ENCODE measurements around the gene KCNT1. TPM values are rescaled to one million over a fixed set of nuclear protein-coding genes. Genes with fewer than 3 reads are reported as not detected.

KCNT1 gene
- polyA plus RNA-seq, 2 of the 4 experiments (the other 2 are of a cell fraction) = not detected

DNA sequence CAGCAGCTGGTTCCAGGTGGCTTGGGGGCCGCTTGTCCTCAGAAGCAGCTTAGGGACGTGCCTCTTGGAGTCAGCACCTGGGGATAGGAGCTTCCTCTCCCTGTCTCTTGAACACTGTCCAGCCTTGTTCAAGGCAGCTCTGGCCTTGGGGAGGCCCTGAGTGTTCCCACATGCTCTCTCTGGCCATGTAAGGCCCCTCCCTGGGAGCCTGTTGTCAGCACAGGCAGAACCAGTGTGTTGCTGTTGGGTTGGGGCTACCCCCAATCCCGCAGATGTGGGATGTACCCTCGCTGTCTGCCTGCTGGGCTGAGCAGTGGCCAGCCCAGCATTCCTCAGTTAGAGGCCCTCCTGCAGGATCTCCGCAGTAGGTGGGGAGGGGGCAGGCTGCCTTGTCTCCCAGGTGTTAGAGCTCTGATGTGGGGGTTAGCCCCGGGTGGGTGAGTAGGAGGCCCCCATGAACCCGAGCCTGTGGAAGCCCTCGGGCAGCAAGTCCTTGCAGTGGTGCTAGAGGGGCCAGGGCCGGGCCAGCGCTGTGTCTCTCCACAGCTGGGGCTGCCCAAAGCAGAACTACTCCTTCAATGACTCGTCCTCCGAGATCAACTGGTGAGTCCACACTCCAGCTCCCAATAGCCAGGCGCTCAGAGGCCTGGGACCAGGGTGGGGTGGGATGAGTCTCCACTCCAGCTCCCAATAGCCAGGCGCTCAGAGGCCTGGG, 51.6 kb downstream of the KCNT1 start:
- 16% methylated on average over 9 of the region's 14 CpGs for WGBS (ENCODE audit: missing lambda C conversion rate)
- ATAC-seq = 0 out of 6 replicates have a peak, but pooled peaks of 1 of the 2 experiments have one; percentile 8
- DNase-seq (ENCODE audit: low read depth in 1 of 2, low spot score in 1 of 2) = no peak
- Histone ChIP-seq H3K4me2 (no peak overlapping the region), H3K9me3 (no peaks in the 10 kb centered on the region), H3K4me1 (no peaks in the 10 kb centered on the region), H3K4me3 (no peak overlapping the region), H3K27ac (no peak overlapping the region)
- ChIA-PET CTCF (interaction anchor here (0.6 to 1.1 kb wide), 2 partner anchors 24 to 66 kb away, joined by 3 to 6 read pairs; no protein-coding TSS in a partner anchor), POLR2A (interaction anchor here (0.6 kb wide), 2 partner anchors 22 to 132 kb away, joined by 3 read pairs; no protein-coding TSS in a partner anchor)
- no peak for TF ChIP-seq FOSL2 (IDR thresholded peaks at IDR 0.05)
- TF ChIP-seq FOSL2 (CRISPR knock-in tag; IDR thresholded peaks at IDR 0.05) = no peak
- TF ChIP-seq, protein P1, sequence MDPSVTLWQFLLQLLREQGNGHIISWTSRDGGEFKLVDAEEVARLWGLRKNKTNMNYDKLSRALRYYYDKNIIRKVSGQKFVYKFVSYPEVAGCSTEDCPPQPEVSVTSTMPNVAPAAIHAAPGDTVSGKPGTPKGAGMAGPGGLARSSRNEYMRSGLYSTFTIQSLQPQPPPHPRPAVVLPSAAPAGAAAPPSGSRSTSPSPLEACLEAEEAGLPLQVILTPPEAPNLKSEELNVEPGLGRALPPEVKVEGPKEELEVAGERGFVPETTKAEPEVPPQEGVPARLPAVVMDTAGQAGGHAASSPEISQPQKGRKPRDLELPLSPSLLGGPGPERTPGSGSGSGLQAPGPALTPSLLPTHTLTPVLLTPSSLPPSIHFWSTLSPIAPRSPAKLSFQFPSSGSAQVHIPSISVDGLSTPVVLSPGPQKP (IDR thresholded peaks at IDR 0.05; ENCODE audit: low read depth, low read length) = no peak
- no peak for FAIRE-seq

- 48% methylated on average over 6 of the region's 10 CpGs for WGBS (ENCODE audit: missing lambda C conversion rate)
- ChIA-PET POLR2A (no interaction called here), CTCF (no interaction called here)
- ATAC-seq = no peak
- Histone ChIP-seq H3K4me2 (no peak overlapping the region), H3K4me1 (no peaks in the 10 kb centered on the region), H3K4me3 (no peak overlapping the region), H3K9me3 (no peaks in the 10 kb centered on the region), H3K27ac (no peak overlapping the region)
- DNase-seq (ENCODE audit: low read depth in 1 of 2, low spot score in 1 of 2) = no peak
- FAIRE-seq = no peak
- no peak for TF ChIP-seq MYC (IDR thresholded peaks at IDR 0.05; ENCODE audit: borderline replicate concordance, low read length)
- no peak for TF ChIP-seq MAFK (IDR thresholded peaks at IDR 0.05; ENCODE audit: partially characterized antibody)
- TF ChIP-seq CBX2 (IDR thresholded peaks at IDR 0.05; ENCODE audit: borderline replicate concordance, low read depth) = no peak
- no peak for TF ChIP-seq TFCP2L1 (CRISPR knock-in tag; IDR thresholded peaks at IDR 0.05)
- no peak for TF ChIP-seq RARB (CRISPR knock-in tag; IDR thresholded peaks at IDR 0.05)
- TF ChIP-seq EHF (CRISPR knock-in tag; IDR thresholded peaks at IDR 0.05) = no peak
- TF ChIP-seq SREBF2 (IDR thresholded peaks at IDR 0.05) = no peak
- no peak for TF ChIP-seq FOSL2 (IDR thresholded peaks at IDR 0.05)
- TF ChIP-seq FOSL2 (CRISPR knock-in tag; IDR thresholded peaks at IDR 0.05) = no peak
- no peak for TF ChIP-seq ZFP36 (IDR thresholded peaks at IDR 0.05; ENCODE audit: borderline replicate concordance, partially characterized antibody)
- TF ChIP-seq RNF2 (IDR thresholded peaks at IDR 0.05; ENCODE audit: borderline replicate concordance, low read depth) = no peak
- no peak for TF ChIP-seq EHMT2 (IDR thresholded peaks at IDR 0.05; ENCODE audit: low read depth)
- TF ChIP-seq MAZ (IDR thresholded peaks at IDR 0.05; ENCODE audit: borderline replicate concordance, low read depth, low read length) = no peak
- no peak for TF ChIP-seq SMC3 (IDR thresholded peaks at IDR 0.05)
- TF ChIP-seq, protein P2, sequence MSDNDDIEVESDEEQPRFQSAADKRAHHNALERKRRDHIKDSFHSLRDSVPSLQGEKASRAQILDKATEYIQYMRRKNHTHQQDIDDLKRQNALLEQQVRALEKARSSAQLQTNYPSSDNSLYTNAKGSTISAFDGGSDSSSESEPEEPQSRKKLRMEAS (IDR thresholded peaks at IDR 0.05) = no peak
- TF ChIP-seq NFE2L2 (conservative IDR thresholded peaks at IDR 0.05; ENCODE audit: low read length) = no peak
These were observed 54.6 kb downstream of the KCNT1 start for GRCh38 chr9:135756576-135756975.

DNA sequence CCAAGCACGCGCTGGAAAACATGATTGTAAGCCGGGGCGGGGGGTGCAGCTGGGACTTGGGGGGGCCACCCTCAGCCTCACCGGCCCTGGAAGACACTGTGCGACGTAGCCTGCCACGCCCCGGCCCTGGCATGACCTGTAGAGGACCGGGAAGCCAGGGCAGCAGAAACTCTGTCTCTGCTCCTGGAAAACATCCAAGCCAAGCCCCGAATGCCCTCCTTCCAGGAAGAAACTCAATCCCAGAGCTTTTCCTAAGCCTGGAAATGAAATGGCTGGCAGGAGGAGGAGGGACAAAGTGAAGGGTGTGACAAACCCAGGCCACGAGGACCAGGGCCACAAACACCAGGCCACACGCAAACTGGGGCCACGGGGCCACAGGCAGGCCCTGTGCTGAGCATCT, 55.4 kb downstream of the KCNT1 start:
- TF ChIP-seq HOXB5 (CRISPR knock-in tag; IDR thresholded peaks at IDR 0.05) (no peak), TP53 (CRISPR knock-in tag; IDR thresholded peaks at IDR 0.05) (no peak), PBX3 (IDR thresholded peaks at IDR 0.05) (no peak), NR3C1 (IDR thresholded peaks at IDR 0.05) (no peak), RCOR1 (IDR thresholded peaks at IDR 0.05; ENCODE audit: low read depth, low read length) (no peak), CBX2 (IDR thresholded peaks at IDR 0.05; ENCODE audit: borderline replicate concordance, low read depth) (no peak), GATA3 (IDR thresholded peaks at IDR 0.05; ENCODE audit: borderline replicate concordance) (no peak), CHD2 (IDR thresholded peaks at IDR 0.05; ENCODE audit: low read length, partially characterized antibody) (no peak)
- TF ChIP-seq, protein P3, sequence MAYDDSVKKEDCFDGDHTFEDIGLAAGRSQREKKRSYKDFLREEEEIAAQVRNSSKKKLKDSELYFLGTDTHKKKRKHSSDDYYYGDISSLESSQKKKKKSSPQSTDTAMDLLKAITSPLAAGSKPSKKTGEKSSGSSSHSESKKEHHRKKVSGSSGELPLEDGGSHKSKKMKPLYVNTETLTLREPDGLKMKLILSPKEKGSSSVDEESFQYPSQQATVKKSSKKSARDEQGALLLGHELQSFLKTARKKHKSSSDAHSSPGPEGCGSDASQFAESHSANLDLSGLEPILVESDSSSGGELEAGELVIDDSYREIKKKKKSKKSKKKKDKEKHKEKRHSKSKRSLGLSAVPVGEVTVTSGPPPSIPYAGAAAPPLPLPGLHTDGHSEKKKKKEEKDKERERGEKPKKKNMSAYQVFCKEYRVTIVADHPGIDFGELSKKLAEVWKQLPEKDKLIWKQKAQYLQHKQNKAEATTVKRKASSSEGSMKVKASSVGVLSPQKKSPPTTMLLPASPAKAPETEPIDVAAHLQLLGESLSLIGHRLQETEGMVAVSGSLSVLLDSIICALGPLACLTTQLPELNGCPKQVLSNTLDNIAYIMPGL (CRISPR knock-in tag; IDR thresholded peaks at IDR 0.05; ENCODE audit: borderline replicate concordance) = no peak
- TF ChIP-seq, protein P4, sequence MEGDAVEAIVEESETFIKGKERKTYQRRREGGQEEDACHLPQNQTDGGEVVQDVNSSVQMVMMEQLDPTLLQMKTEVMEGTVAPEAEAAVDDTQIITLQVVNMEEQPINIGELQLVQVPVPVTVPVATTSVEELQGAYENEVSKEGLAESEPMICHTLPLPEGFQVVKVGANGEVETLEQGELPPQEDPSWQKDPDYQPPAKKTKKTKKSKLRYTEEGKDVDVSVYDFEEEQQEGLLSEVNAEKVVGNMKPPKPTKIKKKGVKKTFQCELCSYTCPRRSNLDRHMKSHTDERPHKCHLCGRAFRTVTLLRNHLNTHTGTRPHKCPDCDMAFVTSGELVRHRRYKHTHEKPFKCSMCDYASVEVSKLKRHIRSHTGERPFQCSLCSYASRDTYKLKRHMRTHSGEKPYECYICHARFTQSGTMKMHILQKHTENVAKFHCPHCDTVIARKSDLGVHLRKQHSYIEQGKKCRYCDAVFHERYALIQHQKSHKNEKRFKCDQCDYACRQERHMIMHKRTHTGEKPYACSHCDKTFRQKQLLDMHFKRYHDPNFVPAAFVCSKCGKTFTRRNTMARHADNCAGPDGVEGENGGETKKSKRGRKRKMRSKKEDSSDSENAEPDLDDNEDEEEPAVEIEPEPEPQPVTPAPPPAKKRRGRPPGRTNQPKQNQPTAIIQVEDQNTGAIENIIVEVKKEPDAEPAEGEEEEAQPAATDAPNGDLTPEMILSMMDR (IDR thresholded peaks at IDR 0.05) = no peak
- DNase-seq (ENCODE audit: low read depth in 1 of 2, low spot score in 1 of 2) (no peak), ATAC-seq (no peak), FAIRE-seq (no peak)
- H3K4me2 ChIP-seq = no peak overlapping the region
- H3K4me1 ChIP-seq = no peaks in the 10 kb centered on the region
- H3K4me3 ChIP-seq = no peak overlapping the region
- no peak overlapping the region for H3K27ac ChIP-seq
- WGBS (ENCODE audit: missing lambda C conversion rate) = 50% methylated on average over 11 of the region's 14 CpGs
- no peaks in the 10 kb centered on the region for H3K9me3 ChIP-seq
- ChIA-PET POLR2A (no interaction called here), CTCF (no interaction called here)
